ENCODE results near the gene DMD.
"Not testable (repeated sequence)": the region's sequence is repeated elsewhere in the genome, so short reads cannot be mapped to it uniquely, and the experiment has no call there.

The DMD gene

GRCh38 chrX:31981546-31982062, 1229.7 kb downstream of the DMD start:
- DNase-seq, result no peak

DNA sequence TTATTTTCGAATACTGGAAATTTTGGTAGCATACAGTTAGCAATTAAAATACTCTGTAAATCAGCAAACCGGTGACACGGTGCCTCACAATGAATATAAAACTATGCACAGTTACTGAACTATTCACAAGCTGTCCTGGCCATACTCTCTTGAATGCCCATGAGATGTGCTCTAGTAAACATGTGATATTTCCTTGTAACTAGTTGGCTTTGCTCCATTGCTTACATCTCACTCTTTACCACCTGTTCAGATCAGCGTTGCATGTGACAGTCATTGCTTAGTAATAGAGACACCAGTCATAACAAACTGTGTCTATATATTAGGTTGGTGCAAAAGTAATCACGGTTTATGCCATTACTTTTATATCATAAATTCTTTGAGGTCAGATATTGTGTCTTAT, 1241.6 kb downstream of the DMD start:
- DNase-seq, result no peak

DNA sequence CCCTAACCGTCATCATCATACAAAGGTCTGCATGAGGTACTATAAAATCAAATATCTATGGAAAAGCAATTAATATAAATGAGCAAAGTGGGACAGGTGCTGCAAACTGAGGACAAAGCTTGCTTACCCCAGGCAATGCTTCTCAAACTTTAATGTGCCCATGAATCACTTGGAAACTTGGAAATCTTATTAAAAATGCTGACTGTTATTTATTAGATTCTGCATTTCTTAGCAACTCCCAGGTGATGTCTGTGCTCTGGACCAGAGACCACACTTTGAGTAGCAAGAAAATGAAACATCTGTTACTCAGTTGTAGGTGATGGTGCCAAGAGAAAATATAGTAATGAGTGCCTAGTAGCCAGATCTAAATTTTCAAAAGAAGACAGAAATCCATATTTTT, 1249.1 kb downstream of the DMD start:
- DNase-seq, result no peak

- DNase-seq, result no peak
Observed at GRCh38 chrX:31934842-31935370, 1276.4 kb downstream of the DMD start.

GRCh38 chrX:31934015-31934414, 1277.3 kb downstream of the DMD start:
- no peak for DNase-seq

DNA sequence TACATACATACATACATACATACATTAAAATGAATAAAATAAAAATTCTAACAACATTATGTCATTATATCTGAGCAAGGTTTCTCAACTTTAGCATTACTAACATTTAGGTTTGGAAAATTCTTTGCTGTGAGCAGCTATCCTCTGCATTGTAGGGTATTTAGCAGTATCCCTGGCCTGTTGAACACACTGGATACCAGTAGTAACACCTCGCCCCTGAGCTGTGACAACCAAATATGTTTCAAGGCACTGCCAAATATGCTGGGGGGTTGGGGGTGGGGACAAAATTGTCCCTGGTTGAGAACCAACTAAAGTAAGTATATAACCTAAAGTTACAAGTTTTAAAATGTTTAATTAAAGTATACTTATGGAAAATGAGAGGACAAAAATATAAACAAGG, 1278.6 kb downstream of the DMD start:
- DNase-seq, result no peak

GRCh38 chrX:31932320-31932719, 1279.0 kb downstream of the DMD start:
- DNase-seq, result not testable (repeated sequence)

GRCh38 chrX:31931225-31931624, 1280.1 kb downstream of the DMD start:
- DNase-seq, result no peak

DNA sequence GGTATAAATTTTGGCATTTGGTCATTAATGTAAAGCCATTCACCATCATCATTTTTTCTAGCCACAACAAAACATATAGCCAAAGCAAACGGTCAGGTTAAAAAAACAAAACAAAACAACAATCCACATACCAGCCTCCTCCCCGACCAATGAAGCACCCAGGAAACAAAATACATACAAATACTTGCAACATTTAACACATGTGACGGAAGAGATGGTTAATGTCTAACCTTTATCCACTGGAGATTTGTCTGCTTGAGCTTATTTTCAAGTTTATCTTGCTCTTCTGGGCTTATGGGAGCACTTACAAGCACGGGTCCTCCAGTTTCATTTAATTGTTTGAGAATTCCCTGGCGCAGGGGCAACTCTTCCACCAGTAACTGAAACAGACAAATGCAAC, 1282.0 kb downstream of the DMD start:
- DNase-seq, result no peak

- no peak for DNase-seq
Observed at GRCh38 chrX:31921236-31921635, 1290.1 kb downstream of the DMD start.

GRCh38 chrX:31909850-31910572, 1301.3 kb downstream of the DMD start:
- DNase-seq, result no peak

DNA sequence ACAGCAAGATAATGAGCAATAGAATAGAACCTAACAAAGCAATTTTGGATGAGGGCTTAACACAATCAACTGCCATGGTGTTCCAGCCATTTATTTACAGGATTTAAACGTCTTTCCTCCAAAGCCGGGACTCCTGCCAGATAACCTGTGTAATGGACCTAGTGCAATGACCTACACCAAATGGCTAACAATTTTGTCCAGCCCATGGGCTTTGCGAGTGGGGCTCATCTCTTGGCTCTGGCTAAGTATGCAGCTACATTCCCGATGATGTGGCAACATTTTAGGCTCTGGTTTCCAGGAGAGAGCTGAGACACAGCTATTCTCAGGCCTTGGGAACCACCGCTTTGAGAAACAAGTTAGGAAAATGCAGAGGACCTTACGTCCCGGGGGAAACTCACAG, 1317.2 kb downstream of the DMD start:
- DNase-seq, result no peak

DNA sequence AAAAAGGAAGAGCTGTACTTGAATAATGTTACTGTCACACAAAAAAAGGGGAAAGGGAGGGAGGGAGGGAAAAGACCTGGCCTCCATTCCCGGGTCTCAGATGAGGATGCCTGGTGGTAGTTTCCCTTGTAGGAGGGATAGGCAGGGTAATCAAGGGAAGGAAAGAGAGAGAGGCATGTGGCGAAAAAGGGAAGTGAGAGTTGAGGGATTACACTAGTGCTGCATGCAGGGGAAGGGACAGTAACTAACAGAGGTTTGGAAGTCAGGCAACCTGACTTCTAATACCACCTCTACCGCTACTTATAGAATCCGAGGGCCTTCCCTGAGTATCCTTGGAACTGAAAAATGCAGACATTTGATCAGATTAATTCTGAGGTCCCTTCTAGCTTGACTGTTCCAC, 1317.8 kb downstream of the DMD start:
- DNase-seq, result no peak

DNA sequence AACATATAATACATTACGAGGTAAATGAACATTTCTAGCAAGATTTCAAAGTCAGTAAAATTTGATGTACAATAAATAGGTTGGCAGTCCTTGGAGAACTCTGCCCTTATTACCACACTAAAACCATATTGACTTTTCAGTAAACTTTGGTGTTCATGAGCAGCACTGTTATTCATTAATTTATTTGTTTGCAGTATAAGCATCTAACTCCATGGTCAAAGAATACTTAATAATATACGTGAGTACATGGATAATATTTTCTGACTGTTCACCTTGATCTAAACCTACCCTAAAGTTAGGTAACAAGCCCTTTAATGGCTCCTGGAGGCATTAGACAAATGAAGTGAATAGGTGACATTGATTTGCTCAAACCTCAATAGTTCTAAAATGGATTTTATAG, 1322.3 kb downstream of the DMD start:
- DNase-seq, result no peak

DNA sequence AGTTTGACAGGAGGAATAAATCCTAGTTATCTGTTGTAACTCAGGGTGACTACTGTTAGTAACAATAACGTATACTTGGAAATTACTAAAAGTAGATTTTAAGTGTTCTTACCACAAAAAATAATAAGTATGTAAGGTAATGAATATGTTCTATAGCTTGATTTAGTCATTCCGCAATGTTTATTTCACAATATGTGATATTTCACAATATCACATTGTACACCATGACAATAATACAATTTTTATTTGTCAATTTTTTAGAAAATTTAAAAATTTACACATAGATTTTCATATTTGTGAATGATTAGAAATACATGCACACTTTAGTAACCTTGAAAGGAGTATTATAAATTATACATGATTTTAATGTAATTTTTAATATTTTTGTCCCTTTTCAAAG, 1326.8 kb downstream of the DMD start:
- no peak for DNase-seq

GRCh38 chrX:31872007-31872406, 1339.3 kb downstream of the DMD start:
- DNase-seq, result no peak

GRCh38 chrX:31870267-31870666, 1341.1 kb downstream of the DMD start:
- no peak for DNase-seq

DNA sequence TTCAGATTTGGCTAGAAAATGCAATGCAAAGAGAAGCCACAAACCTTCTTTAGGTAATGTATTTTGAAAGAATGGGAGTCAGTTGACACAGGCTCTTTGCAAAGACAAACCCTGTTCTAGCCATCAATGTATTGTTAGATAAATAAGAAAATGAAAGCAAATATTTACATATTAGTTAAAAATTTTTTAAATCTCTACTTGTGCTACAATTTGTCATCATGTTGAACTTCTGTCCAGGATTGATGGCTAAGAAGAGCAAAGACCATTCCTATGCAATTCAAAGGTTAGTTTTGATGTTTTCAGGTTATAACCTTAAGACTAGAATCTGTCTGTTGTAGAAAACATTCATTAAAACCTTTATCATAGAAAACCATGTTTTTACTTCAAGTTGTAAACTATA, 1350.7 kb downstream of the DMD start:
- no peak for DNase-seq

DNA sequence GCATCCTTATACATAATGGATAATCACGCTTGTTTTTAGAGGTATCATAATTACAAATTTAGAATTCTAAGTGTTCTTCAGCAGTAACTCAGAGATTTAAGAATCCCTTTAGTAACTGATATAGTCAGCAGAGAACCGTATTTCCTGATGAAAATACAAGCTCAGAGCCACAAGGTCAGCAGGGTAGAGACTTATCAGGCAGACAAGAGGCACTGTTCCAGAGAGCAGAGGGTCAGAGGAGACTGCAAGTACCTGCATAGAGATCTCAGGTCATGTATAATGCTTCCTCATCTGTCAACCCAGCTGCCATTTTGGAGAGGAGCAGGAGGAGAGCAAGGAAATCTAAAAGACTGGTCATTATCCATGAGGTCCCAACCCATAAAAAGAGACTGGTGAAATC, 1352.4 kb downstream of the DMD start:
- no peak for DNase-seq

GRCh38 chrX:31854716-31855115, 1356.6 kb downstream of the DMD start:
- DNase-seq, result no peak

GRCh38 chrX:31851761-31852160, 1359.6 kb downstream of the DMD start:
- DNase-seq, result no peak

GRCh38 chrX:31847773-31848172, 1363.6 kb downstream of the DMD start:
- DNase-seq, result no peak

- no peak for DNase-seq
Observed at GRCh38 chrX:31845003-31845402, 1366.3 kb downstream of the DMD start.

GRCh38 chrX:31838617-31839016, 1372.7 kb downstream of the DMD start:
- no peak for DNase-seq

- DNase-seq, result no peak
Observed at GRCh38 chrX:31837445-31838049, 1373.8 kb downstream of the DMD start.
